ENCODE measurements around the gene ARID5A.

DNA sequence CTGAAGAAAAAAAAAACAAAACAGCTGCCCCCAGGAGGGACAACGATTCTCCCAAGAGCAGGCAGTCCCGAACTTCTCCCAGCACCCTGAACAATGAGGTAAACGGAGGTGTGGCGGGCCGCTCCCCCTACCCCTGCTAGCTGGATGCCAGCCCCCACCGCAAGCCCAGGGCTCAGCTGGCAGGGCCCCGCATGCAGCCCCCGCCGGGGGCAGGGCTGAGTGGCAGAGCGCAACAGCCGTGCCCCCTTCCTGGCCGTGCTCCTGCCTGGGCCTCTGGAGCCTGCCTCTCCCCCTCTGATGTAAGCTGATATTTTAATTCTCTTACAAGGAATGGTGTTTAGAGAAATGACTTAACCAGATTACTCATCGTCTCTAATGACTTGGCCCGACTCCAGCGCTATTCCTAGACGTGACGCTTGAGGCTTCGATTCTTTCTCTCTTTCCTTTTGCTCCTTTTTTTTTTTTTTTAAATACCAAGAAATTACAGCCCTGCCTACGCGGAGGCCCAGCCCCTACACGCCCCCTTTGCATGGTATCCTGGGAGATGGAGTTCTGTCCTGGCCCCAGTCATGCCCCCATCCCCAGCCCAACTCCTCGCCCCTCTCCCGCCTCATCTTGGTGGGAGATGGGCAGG is 4.6 kb upstream of the ARID5A start:
- TF ChIP-seq CTCF (conservative IDR thresholded peaks at IDR 0.05; ENCODE audit: low read length) (no peak), EZH2phosphoT487 (IDR thresholded peaks at IDR 0.05; ENCODE audit: borderline replicate concordance) (no peak)
